Prostate gland (tissue), 2 donors: ENCODE data around the gene NOM1.

ENCODE experiments used
- CTCF ChIP-seq, 4 experiments: fragments of 200-600 bp in 2 of 4; fragments of 450-650 bp in 2 of 4; sonication (generic) in 2 of 4; IDR thresholded peaks; 1 replicate in 3 of 4; 2 replicates in 1 of 4; pipeline ENCODE4 v1.5.1; 2016 to 2019; ENCODE audit warnings: antibody characterized with exemption in 4 of 4, mild to moderate bottlenecking in 2 of 4, moderate library complexity in 2 of 4
- POLR2A ChIP-seq: fragments of 450-650 bp; IDR thresholded peaks from one replicate; pipeline ENCODE4 v1.6.1; 2016; ENCODE audit warnings: antibody characterized with exemption, mild to moderate bottlenecking

- TF ChIP-seq CTCF (IDR thresholded peaks at IDR 0.05) = no peak
- TF ChIP-seq POLR2A = no peak
These were observed 15.5 kb downstream of the NOM1 start for GRCh38 chr7:156964971-156965370.
